GM12875 (cell line): ENCODE results near the gene SAFB.

ENCODE experiments used
- H3K4me3 ChIP-seq: one replicate; pipeline ENCODE4 v1.5.1; 2011; ENCODE audit warnings: low read depth, low read length, control low read depth
- TF ChIP-seq, protein P1 (sequence below): IDR thresholded peaks from 2 replicates; pipeline ENCODE4 v1.5.1; 2011; ENCODE audit warnings: low read depth, mild to moderate bottlenecking, control low read depth, inconsistent platforms, low read length, moderate library complexity, borderline replicate concordance; ENCODE audit not compliant: insufficient read depth

Gene SAFB

GRCh38 chr19:5690125-5690954, 67.5 kb downstream of the SAFB start, which contains the start of gene RPL36:
RPL36 (plus strand) TSS chr19:5690295; CDS start chr19:5690508, 213 bp downstream.
- TF ChIP-seq, protein P1, sequence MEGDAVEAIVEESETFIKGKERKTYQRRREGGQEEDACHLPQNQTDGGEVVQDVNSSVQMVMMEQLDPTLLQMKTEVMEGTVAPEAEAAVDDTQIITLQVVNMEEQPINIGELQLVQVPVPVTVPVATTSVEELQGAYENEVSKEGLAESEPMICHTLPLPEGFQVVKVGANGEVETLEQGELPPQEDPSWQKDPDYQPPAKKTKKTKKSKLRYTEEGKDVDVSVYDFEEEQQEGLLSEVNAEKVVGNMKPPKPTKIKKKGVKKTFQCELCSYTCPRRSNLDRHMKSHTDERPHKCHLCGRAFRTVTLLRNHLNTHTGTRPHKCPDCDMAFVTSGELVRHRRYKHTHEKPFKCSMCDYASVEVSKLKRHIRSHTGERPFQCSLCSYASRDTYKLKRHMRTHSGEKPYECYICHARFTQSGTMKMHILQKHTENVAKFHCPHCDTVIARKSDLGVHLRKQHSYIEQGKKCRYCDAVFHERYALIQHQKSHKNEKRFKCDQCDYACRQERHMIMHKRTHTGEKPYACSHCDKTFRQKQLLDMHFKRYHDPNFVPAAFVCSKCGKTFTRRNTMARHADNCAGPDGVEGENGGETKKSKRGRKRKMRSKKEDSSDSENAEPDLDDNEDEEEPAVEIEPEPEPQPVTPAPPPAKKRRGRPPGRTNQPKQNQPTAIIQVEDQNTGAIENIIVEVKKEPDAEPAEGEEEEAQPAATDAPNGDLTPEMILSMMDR = peak; percentile 99
- peak within 1 kb of the TSS; percentile 89 for H3K4me3 ChIP-seq

DNA sequence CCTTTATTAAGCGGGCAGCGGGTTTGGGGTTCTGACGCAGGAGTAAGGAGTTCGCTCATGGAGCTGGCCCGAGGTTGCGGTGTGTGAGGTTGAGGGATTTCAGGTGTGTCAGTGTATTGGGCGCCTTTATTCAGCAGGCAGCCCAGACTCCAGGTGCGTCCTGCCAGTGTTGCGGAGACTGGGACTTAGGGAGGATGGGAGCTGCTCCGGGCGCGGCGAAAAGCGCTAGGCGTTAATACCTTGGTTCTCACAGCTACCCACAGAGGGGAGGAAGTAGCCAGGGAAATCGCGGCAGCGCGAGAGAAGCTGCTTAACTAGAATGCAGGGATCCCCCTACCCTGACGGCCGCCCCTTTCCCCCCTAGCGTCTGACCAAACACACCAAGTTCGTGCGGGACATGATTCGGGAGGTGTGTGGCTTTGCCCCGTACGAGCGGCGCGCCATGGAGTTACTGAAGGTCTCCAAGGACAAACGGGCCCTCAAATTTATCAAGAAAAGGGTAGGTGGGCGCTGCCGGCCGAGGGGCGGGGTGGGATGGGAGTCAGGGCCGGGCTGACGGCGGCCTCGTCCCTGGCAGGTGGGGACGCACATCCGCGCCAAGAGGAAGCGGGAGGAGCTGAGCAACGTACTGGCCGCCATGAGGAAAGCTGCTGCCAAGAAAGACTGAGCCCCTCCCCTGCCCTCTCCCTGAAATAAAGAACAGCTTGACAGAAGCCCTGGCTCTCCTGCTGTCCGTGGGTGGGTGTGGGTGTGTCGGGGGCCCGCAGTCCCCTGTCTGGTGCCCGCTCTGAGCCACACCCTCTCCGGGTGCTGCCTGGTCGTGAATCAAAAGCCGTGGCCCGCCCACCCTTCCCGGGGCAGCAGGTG, 68.3 kb downstream of the SAFB start:
- peak overlapping the region; percentile 89 for H3K4me3 ChIP-seq
- TF ChIP-seq, protein P1 = no peak

DNA sequence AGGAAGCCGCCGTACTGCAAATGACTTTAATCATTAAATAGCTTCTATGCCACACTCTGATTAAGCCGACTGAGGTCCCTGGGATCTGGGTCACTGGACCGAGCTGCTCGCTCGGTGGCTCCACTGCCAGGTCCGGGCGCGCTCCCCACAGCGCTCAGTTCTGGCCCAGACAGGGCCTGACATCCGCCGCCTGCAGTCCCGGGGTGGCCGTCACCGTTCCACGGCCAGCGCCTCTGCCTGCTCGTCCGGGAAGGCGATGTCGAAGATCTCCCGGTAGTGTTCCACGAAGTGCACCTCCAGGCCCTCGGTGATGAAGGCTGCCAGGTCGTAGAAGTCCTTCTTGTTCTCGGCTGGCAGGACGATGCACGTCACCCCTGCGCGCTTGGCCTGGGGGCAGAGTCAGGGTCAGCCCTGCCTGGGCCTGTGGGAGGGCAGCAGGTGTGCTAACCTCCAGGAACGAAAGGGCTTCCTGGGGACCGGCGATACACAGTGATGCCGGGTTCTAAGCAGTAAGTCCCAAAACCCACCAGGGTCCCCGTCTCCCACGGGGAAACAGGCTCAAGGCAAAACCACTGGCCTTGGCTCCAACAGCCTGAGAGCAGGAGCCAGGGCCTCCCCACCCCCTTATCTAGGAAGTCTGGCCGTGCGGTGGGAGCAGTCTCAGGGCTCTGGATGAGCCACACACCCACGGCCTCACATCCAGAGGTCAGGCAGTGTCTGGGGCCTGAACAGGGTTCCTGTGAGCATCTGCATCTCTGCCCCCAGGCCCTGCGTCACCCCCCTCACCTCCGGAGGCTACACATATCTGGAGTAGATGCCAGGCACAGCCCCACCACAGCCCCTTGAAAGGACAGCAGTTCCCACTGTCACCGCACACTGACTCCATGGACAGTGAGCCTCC, 69.2 kb downstream of the SAFB start:
- H3K4me3 ChIP-seq = peak overlapping the region; percentile 89
- TF ChIP-seq, protein P1 = no peak

GRCh38 chr19:5692723-5693194, 69.9 kb downstream of the SAFB start:
- H3K4me3 ChIP-seq = no peak overlapping the region
- TF ChIP-seq, protein P1 = no peak

- TF ChIP-seq, protein P1 = no peak
- H3K4me3 ChIP-seq = no peak overlapping the region
Measured at GRCh38 chr19:5693195-5694166, 70.6 kb downstream of the SAFB start.
